Measurements from ENCODE around the gene TNFSF18.

DNA sequence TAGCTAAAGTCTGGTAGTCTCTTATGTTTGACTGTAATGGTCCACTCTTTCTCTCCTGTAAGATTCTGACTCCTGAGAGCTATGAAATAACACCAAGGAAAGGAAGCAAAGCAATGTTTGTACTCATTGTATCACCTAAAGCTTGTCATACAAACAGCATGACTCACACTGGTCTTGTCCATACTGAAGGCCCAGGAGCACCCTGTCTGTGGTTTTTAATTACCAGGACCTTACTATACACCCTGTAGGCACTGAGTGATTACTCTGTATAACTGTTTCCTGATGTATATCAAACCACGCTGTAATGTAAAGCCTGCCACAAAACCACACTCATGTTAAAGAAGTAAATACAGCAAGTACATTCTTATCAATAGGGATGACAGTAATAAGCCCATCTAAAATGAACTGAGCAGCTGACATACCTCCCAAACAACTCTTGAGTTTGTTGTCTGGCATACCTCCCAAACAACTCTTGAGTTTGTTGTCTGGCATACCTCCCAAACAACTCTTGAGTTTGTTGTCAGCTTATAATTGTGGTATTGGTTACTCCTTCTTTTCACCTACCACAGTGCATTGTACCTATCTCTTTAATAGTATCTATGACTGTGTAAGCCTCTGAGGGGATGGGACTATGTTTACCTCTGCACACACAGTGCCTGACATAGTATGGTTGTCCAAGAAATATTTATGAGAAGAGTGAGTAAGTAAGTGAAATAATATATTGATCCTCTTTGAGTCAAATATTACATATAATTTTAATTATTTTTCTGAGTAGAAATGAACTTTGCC lies 11.6 kb upstream of the TNFSF18 start:
- TF ChIP-seq, protein P1, sequence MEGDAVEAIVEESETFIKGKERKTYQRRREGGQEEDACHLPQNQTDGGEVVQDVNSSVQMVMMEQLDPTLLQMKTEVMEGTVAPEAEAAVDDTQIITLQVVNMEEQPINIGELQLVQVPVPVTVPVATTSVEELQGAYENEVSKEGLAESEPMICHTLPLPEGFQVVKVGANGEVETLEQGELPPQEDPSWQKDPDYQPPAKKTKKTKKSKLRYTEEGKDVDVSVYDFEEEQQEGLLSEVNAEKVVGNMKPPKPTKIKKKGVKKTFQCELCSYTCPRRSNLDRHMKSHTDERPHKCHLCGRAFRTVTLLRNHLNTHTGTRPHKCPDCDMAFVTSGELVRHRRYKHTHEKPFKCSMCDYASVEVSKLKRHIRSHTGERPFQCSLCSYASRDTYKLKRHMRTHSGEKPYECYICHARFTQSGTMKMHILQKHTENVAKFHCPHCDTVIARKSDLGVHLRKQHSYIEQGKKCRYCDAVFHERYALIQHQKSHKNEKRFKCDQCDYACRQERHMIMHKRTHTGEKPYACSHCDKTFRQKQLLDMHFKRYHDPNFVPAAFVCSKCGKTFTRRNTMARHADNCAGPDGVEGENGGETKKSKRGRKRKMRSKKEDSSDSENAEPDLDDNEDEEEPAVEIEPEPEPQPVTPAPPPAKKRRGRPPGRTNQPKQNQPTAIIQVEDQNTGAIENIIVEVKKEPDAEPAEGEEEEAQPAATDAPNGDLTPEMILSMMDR (conservative IDR thresholded peaks at IDR 0.05) = no peak
- no peak for TF ChIP-seq ZFX (IDR thresholded peaks at IDR 0.05)
